Aorta (tissue), 5 donors: ENCODE results near the gene PARP3. TPM values are rescaled to one million over a fixed set of nuclear protein-coding genes. Genes with fewer than 3 reads are reported as not detected.

Experiments
- ATAC-seq: fragments of 200-7000 bp; cut with Tn5 transposase; one replicate; pipeline ENCODE4 v1.9.1; 2022; ENCODE audit warnings: moderate library complexity; ENCODE audit not compliant: low FRiP score
- DNase-seq, 2 donors: peaks; one replicate each; pipeline ENCODE4 v3.0.0-alpha.2; 2020
- H3K27ac ChIP-seq, 2 donors: one replicate each; pipeline ENCODE4 v1.5.1; 2013; ENCODE audit warnings: low read length in 2 of 2, mild to moderate bottlenecking in 2 of 2, moderate library complexity in 2 of 2, control low read depth in 1 of 2, inconsistent platforms in 1 of 2, low read depth in 1 of 2
- H3K27me3 ChIP-seq, 2 donors: one replicate each; pipeline ENCODE4 v1.6.1; 2013; ENCODE audit warnings: control low read depth in 1 of 2, low read length in 1 of 2, mild to moderate bottlenecking in 1 of 2, moderate library complexity in 1 of 2; ENCODE audit not compliant: insufficient read depth in 2 of 2, control insufficient read depth in 1 of 2
- H3K36me3 ChIP-seq, 2 donors: one replicate each; pipeline ENCODE4 v1.6.1; 2013; ENCODE audit warnings: control low read depth in 1 of 2, low read length in 1 of 2, mild to moderate bottlenecking in 1 of 2; ENCODE audit not compliant: insufficient read depth in 2 of 2, control insufficient read depth in 1 of 2
- H3K4me1 ChIP-seq, 2 donors: one replicate each; pipeline ENCODE4 v1.6.1; 2013; ENCODE audit warnings: low read length in 2 of 2, control low read depth in 1 of 2, mild to moderate bottlenecking in 1 of 2, moderate library complexity in 1 of 2; ENCODE audit not compliant: insufficient read depth in 2 of 2, control insufficient read depth in 1 of 2
- H3K4me3 ChIP-seq, 2 donors: one replicate each; pipeline ENCODE4 v1.5.1; 2013; ENCODE audit warnings: low read length in 2 of 2, control low read depth in 1 of 2, mild to moderate bottlenecking in 1 of 2
- H3K9me3 ChIP-seq: one replicate; pipeline ENCODE4 v1.6.1; 2013; ENCODE audit warnings: mild to moderate bottlenecking, low read length; ENCODE audit not compliant: control insufficient read depth
- WGBS, 2 donors: extraction: QIAGEN DNeasy Blood & Tissue Kit; methylation state at CpG; one replicate each; pipeline ENCODE4 v1.1.7; 2013; 5-methylcytosine and 5-hydroxymethylcytosine counted together
- intact Hi-C, 2 donors: fragments of 100-400 bp; cut with DNase I; formaldehyde crosslinking; loops; one replicate each; pipeline versions ENCODE4 v1.14.2 to v1.15.0; 2022
- polyA plus RNA-seq, 2 donors: library from polyadenylated mRNA; stranded (reverse); fragments of 200-250 nt; gene quantifications; one replicate each; pipeline ENCODE4 v1.2.3, GENCODE V29; 2013
- total RNA-seq, 2 donors: library from RNA; stranded (reverse); fragmentation: NEBNext Ultra II Directional; extraction: Animal tissue kit (Norgen Biotek cat#: 25700); gene quantifications; one replicate each; pipeline ENCODE4 v1.2.1, GENCODE V29; 2021
- donor health status: healthy with polysubstance abuse.
- donor health status: Bipolar disorder and iron deficiency.
- donor health status: DM: no; HTN: no; CAD: no.
- donor health status: DM: no; HTN: no; CAD: no.
- donor health status: DM: yes; HTN: yes; CAD: no.

PARP3 gene
- total and polyA plus RNA-seq, 4 donors = 11.0 to 35.0 (median 14.9) TPM

DNA sequence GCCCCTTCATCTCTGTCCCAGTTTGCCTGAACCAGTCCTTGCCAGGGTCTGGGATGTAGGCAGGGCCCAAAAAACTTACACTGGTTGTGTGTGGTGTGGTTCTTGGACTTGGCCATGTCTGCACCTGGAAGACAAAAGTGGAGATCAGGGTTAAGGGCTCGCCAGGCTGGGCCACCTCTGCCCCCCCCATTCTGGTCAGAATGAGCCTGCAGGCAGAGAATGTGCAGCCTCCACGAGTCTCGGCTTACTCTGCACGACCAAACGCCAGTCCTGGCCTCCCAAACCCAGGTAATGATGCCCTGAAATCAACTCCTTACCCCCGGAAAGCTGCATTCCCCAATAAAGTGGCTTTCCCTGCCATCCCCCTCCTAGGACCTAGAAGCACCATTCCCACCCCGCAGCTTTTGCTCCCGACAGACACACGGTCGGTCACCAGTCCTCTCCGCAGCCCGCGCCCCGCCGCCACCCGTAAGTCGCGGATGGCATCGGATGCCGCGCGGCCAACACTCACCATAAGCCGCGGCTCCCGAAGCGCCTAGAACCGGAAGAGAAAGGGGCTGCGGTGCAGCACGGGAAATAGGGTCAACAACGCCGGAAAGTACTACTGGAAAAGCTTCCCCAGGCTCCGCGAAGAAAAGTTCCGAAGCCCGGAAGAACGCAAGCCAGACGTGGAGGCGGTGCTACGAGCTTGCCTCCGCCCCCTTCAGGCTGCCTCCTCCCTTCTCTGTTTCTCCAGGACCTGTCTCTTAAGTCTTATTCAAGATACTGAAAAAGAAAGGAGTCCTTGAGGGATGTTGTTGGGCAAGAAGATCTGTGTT, 53.4 kb downstream of the PARP3 start, which contains the start of gene RPL29:
TSS of gene RPL29 (minus strand) at position 550 of the 818 bp plus-strand sequence. CDS start at position 116, 434 bp downstream.
- peaks cover 0 to 4% of the 10 kb centered on the region in 2 donors for H3K36me3 ChIP-seq
- no peaks in the 10 kb centered on the region for H3K27me3 ChIP-seq
- H3K9me3 ChIP-seq = no peaks in the 10 kb centered on the region
- 1% methylated on average over 40 of the region's 40 CpGs for WGBS, 2 donors
- intact Hi-C loops = no loop called here
- DNase-seq (peak; percentile 93 to 95), ATAC-seq (peak; percentile 95)
- H3K4me3 ChIP-seq = peak within 1 kb of the TSS; percentile 39 to 68
- no peaks in the 10 kb centered on the region for H3K4me1 ChIP-seq
- H3K27ac ChIP-seq = peak within 1 kb of the TSS; percentile 35 to 48

DNA sequence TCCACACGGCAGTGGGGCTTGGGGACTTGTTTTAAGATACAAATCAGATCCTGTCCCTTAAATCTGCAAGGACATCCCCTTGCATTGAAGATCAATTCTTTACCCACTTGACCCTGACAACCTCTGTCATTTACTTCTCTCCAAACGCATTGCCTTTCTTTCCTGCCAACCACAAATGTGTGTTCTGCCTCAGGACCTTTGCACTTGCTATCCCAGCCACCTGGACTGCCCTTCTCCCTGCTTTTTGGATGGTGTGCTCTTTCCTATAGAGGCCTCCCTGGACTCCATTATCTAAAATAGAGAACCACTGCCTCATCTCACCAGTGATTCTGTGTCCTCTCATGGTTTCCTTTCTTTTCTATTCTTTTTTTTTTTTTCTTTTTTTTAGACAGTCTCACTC, 55.0 kb downstream of the PARP3 start:
- DNase-seq (no peak), ATAC-seq (no peak)
- H3K36me3 ChIP-seq = peaks cover 0 to 4% of the 10 kb centered on the region in 2 donors
- no peaks in the 10 kb centered on the region for H3K4me1 ChIP-seq
- H3K27me3 ChIP-seq = no peaks in the 10 kb centered on the region
- H3K27ac ChIP-seq = no peak overlapping the region
- no peak overlapping the region for H3K4me3 ChIP-seq
- H3K9me3 ChIP-seq = no peaks in the 10 kb centered on the region
- intact Hi-C loops = no loop called here
- WGBS, 2 donors = 46 to 55% methylated on average over 2 of the region's 2 CpGs

DNA sequence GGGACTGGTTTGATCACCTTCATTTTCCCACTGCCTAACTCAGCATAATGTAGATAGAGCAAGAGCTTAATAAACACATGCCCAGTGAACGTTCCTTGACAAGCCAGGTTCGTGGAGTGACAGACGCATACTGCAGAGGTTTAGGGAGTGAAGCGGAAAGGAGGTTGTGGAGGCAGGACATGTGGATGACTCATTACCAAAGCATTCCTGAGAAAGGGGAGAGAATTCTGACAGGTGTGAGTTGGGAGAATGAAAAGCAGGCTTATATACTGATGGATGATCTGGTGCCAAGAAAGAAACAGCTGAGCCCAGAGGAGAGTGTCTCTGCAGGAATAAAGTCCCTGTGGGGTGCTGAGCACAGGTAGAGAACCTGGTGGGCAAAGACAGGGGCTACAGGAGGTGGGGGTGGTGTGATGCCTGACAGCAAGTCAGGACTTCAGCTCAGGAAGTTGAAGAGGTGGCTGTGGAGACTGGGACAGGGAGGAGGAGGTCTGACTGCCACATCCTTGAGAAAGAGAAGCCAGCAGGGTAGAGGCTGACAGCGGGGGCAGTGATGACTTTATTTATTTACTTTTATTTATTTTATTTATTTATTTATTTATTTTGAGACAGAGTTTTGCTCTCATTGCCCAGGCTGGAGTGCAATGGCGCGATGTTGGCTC, 55.9 kb downstream of the PARP3 start:
- peaks cover 0 to 4% of the 10 kb centered on the region in 2 donors for H3K36me3 ChIP-seq
- H3K9me3 ChIP-seq = no peaks in the 10 kb centered on the region
- H3K27me3 ChIP-seq = no peaks in the 10 kb centered on the region
- H3K27ac ChIP-seq = no peak overlapping the region
- DNase-seq (no peak), ATAC-seq (no peak)
- no peak overlapping the region for H3K4me3 ChIP-seq
- no peaks in the 10 kb centered on the region for H3K4me1 ChIP-seq
- 41 to 42% methylated on average over 7 of the region's 7 CpGs for WGBS, 2 donors
- intact Hi-C loops = no loop called here

Other genes starting within 250 kb of the PARP3 start
- gene GRM2, start 235.3 kb upstream of the PARP3 start, total RNA-seq = under 1 TPM; 0.52 to 0.87 TPM
- gene GRM2, start 235.3 kb upstream of the PARP3 start, polyA plus RNA-seq = under 1 TPM in 1 of 2 donors, not detected in 1; 0.18 TPM
- not detected for gene IQCF6, start 163.1 kb upstream of the PARP3 start, total RNA-seq
- not detected for gene IQCF6, start 163.1 kb upstream of the PARP3 start, polyA plus RNA-seq
- not detected for gene IQCF2, start 80.7 kb upstream of the PARP3 start, total RNA-seq
- gene IQCF2, start 80.7 kb upstream of the PARP3 start, polyA plus RNA-seq = not detected
- not detected for gene IQCF5, start 66.8 kb upstream of the PARP3 start, total RNA-seq
- gene IQCF5, start 66.8 kb upstream of the PARP3 start, polyA plus RNA-seq = not detected
- not detected for gene IQCF1, start 39.0 kb upstream of the PARP3 start, total RNA-seq
- gene IQCF1, start 39.0 kb upstream of the PARP3 start, polyA plus RNA-seq = not detected
- gene RRP9, start 459 bp upstream of the PARP3 start, total RNA-seq = 10 to 100 TPM in 1 of 2 donors, 1 to 10 TPM in 1; 9.3 to 11.4 TPM
- 10 to 100 TPM in 1 of 2 donors, 1 to 10 TPM in 1; 5.0 to 11.0 TPM for gene RRP9, start 459 bp upstream of the PARP3 start, polyA plus RNA-seq
- not detected for gene GPR62, start 13.0 kb downstream of the PARP3 start, total RNA-seq
- gene GPR62, start 13.0 kb downstream of the PARP3 start, polyA plus RNA-seq = under 1 TPM in 1 of 2 donors, not detected in 1; 0.15 TPM
- 10 to 100 TPM; 58.1 to 63.7 TPM for gene PCBP4, start 25.1 kb downstream of the PARP3 start, total RNA-seq
- 100 to 1,000 TPM in 1 of 2 donors, 10 to 100 TPM in 1; 29.4 to 124 TPM for gene PCBP4, start 25.1 kb downstream of the PARP3 start, polyA plus RNA-seq
- gene ABHD14B, start 31.7 kb downstream of the PARP3 start, total RNA-seq = 10 to 100 TPM; 18.2 to 40.0 TPM
- 10 to 100 TPM; 44.2 to 45.3 TPM for gene ABHD14B, start 31.7 kb downstream of the PARP3 start, polyA plus RNA-seq
- 10 to 100 TPM in 1 of 2 donors, 1 to 10 TPM in 1; 4.7 to 16.0 TPM for gene ABHD14A, start 32.7 kb downstream of the PARP3 start, total RNA-seq
- gene ABHD14A, start 32.7 kb downstream of the PARP3 start, polyA plus RNA-seq = 10 to 100 TPM in 1 of 2 donors, 1 to 10 TPM in 1; 9.5 to 23.0 TPM
- 10 to 100 TPM in 1 of 2 donors, 1 to 10 TPM in 1; 7.2 to 16.5 TPM for gene ACY1, start 41.2 kb downstream of the PARP3 start, total RNA-seq
- gene ACY1, start 41.2 kb downstream of the PARP3 start, polyA plus RNA-seq = 100 to 1,000 TPM in 1 of 2 donors, 10 to 100 TPM in 1; 12.2 to 102 TPM
- gene RPL29, start 53.5 kb downstream of the PARP3 start, total RNA-seq = 100 to 1,000 TPM; 617 to 792 TPM
- 1,000 to 10,000 TPM; 1,520 to 2,218 TPM for gene RPL29, start 53.5 kb downstream of the PARP3 start, polyA plus RNA-seq
- gene DUSP7, start 114.2 kb downstream of the PARP3 start, total RNA-seq = 10 to 100 TPM; 36.8 to 54.1 TPM
- gene DUSP7, start 114.2 kb downstream of the PARP3 start, polyA plus RNA-seq = 10 to 100 TPM in 1 of 2 donors, 1 to 10 TPM in 1; 8.8 to 14.4 TPM
- gene POC1A, start 212.1 kb downstream of the PARP3 start, total RNA-seq = 1 to 10 TPM in 1 of 2 donors, under 1 TPM in 1; 0.91 to 2.1 TPM
- 1 to 10 TPM in 1 of 2 donors, under 1 TPM in 1; 0.38 to 1.6 TPM for gene POC1A, start 212.1 kb downstream of the PARP3 start, polyA plus RNA-seq